CD4-positive, alpha-beta T cell treated with Interleukin-17A for 4 hours (primary cell): ENCODE measurements around the gene ARFGAP2.

Experiments
- DNase-seq: peaks from one replicate; pipeline ENCODE4 v3.0.0-alpha.2; 2020; ENCODE audit warnings: mixed read lengths

The ARFGAP2 gene

GRCh38 chr11:47186700-47187695 lies 10.3 kb upstream of the ARFGAP2 start:
- DNase-seq: peak; percentile 66

- DNase-seq: peak; percentile 70
These were observed 9.5 kb upstream of the ARFGAP2 start, which contains the start of gene PACSIN3 for GRCh38 chr11:47186076-47186699. Gene PACSIN3 (minus strand): TSS chr11:47186434. CDS start chr11:47182727, 3,707 bp downstream.

GRCh38 chr11:47185305-47186075 lies 8.8 kb upstream of the ARFGAP2 start:
- DNase-seq: no peak

GRCh38 chr11:47184711-47185304 lies 8.1 kb upstream of the ARFGAP2 start:
- DNase-seq: no peak

GRCh38 chr11:47183969-47184368 lies 7.3 kb upstream of the ARFGAP2 start:
- DNase-seq: no peak

GRCh38 chr11:47183031-47183856 lies 6.6 kb upstream of the ARFGAP2 start:
- no peak for DNase-seq

GRCh38 chr11:47182380-47182779 lies 5.7 kb upstream of the ARFGAP2 start:
- DNase-seq: no peak

- no peak for DNase-seq
These were observed 4.6 kb upstream of the ARFGAP2 start for GRCh38 chr11:47181271-47181670.

- DNase-seq: no peak
These were observed 3.5 kb upstream of the ARFGAP2 start for GRCh38 chr11:47180006-47180787.

GRCh38 chr11:47179655-47179991 lies 2.9 kb upstream of the ARFGAP2 start:
- DNase-seq: peak; percentile 48

GRCh38 chr11:47178737-47179654 lies 2.3 kb upstream of the ARFGAP2 start:
- no peak for DNase-seq

GRCh38 chr11:47178316-47178715 lies 1.6 kb upstream of the ARFGAP2 start:
- no peak for DNase-seq

- no peak for DNase-seq
These were observed 1.2 kb upstream of the ARFGAP2 start for GRCh38 chr11:47177846-47178245.

GRCh38 chr11:47177229-47177845 lies 658 bp upstream of the ARFGAP2 start:
- peak; percentile 75 for DNase-seq

- no peak for DNase-seq
These were observed 842 bp downstream of the ARFGAP2 start for GRCh38 chr11:47175746-47176327.

GRCh38 chr11:47172740-47173336 lies 3.8 kb downstream of the ARFGAP2 start:
- no peak for DNase-seq

GRCh38 chr11:47171856-47172255 lies 4.8 kb downstream of the ARFGAP2 start:
- no peak for DNase-seq

- DNase-seq: no peak
These were observed 5.4 kb downstream of the ARFGAP2 start for GRCh38 chr11:47171061-47171838.
